Activated CD8-positive, alpha-beta memory T cell treated with anti-CD3 and anti-CD28 coated beads, Interleukin-2, amount 50 U/mL, for 24 hours (primary cell): Measurements from ENCODE around the gene ANKRD36C.
"Not testable (repeated sequence)": the region's sequence is repeated elsewhere in the genome, so short reads cannot be mapped to it uniquely, and the experiment has no call there.

Experiments used
- DNase-seq: peaks from one replicate; pipeline ENCODE4 v3.0.0-alpha.2; 2020; ENCODE audit errors: extremely low read depth

ANKRD36C gene

GRCh38 chr2:96008051-96008450 is 16.4 kb upstream of the ANKRD36C start:
- not testable (repeated sequence) for DNase-seq

DNA sequence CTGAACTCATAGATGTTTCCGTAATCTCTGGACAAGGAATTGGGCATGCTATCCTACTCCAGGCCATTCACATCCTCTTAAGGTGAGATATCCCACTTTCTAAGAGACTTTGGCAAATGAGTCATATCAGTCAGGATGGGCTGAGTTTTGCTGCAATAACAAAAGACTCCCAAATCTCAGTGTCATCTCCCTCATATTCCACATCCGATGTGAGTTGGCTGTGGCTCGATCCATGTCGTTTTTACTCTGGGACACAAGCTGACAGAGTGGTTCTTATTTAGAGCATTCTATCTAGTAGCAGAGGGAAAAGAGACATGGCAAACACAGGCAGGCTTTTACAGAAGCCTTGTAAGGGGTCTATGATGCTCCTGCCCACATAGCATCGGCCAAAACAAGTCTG is 14.6 kb upstream of the ANKRD36C start:
- not testable (repeated sequence) for DNase-seq

GRCh38 chr2:95992520-95993272 is 1.1 kb upstream of the ANKRD36C start:
- not testable (repeated sequence) for DNase-seq

GRCh38 chr2:95992102-95992501 is 478 bp upstream of the ANKRD36C start:
- DNase-seq: not testable (repeated sequence)

- not testable (repeated sequence) for DNase-seq
Observed at GRCh38 chr2:95990884-95991283, 740 bp downstream of the ANKRD36C start.

DNA sequence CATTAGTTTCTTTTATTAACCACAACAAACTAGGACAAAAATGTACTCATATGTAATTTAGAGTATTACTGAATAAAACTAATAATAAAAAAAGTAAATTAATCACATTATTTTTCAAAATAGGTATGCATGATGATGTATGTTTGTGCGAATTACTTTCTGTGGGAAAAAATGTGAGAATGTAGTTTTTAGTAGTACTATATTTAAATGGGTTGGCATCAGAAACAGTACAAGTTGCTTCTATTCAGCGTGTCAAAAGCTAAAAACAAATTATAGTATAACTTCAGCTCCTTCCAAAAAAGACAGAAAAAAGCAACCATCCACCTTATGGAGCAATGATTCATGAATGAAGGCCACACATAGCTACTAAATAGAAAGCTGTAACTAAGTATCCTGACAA is 40.0 kb downstream of the ANKRD36C start:
- not testable (repeated sequence) for DNase-seq

DNA sequence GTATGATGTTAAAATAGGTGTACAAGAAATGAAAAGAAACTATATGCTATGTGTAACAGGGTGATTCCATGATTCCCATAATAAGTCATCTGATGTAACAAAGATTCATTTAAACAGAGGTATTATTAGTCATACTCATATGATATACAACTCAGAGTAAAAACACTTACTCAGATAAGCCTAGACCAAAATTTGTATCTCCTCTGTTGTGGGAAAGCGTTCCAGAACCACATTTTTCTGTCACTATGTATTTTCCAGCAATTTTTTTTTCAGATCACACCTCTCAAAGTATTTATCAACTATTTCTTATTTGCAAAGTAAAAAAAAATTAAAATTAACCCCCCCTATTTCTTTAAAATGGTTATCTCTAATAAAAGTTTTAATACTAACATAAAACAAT is 43.6 kb downstream of the ANKRD36C start:
- not testable (repeated sequence) for DNase-seq

- not testable (repeated sequence) for DNase-seq
Observed at GRCh38 chr2:95939947-95940346, 51.7 kb downstream of the ANKRD36C start.

GRCh38 chr2:95930740-95931139 is 60.9 kb downstream of the ANKRD36C start:
- not testable (repeated sequence) for DNase-seq

DNA sequence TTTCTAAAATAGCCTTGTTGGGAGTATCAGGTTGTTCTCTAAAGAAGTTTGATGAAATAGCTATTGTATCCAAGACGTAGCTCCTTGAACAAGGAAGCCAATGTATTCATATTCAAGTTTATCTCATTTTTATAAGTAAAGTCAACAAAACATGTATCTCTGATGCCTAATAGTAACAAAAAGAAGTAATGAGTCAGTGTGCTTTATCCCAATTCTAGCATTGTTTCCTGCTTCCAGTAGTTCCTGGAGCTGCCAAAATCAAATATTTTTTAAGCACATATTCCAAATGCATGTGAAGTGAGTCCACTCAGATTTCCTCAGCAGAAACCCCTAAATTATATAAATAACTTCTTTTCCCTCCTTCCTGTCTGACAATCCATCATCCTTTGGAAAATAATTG is 74.6 kb downstream of the ANKRD36C start:
- DNase-seq: not testable (repeated sequence)

- not testable (repeated sequence) for DNase-seq
Observed at GRCh38 chr2:95915131-95915530, 76.5 kb downstream of the ANKRD36C start.

DNA sequence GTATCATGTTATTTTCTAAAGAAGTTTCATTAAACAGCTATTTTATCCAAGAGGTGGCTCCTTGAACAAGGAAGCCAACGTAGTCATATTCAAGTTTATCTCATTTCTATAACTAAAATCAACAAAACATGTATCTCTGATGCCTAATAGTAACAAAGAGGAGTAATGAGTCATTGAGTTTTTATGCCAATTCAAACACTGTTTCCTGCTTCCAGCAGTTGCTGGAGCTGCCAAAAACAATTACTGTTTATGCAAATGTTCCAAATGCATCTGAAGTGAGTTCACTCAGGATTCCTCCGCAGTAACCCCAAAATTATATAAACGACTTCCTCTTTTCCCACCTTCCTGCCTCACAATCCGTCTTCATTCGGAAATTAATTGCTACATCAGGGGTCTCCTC is 80.2 kb downstream of the ANKRD36C start:
- DNase-seq: not testable (repeated sequence)

DNA sequence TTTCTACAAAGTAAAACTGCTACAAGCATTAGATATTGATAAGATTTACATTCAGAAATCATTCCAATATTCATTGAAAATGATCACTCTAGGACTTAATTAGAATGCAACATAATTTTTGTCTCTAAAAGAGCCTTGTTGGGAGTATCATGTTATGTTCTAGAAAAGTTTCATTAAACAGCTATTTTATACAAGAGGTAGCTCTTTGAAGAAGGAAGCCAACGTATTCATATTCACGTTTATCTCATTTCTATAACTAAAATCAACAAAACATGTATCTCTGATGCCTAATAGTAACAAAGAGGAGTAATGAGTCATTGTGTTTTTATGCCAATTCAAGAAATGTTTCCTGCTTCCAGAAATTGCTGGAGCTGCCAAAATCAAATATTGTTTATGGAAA is 97.2 kb downstream of the ANKRD36C start:
- not testable (repeated sequence) for DNase-seq

- not testable (repeated sequence) for DNase-seq
Observed at GRCh38 chr2:95867929-95868328, 123.7 kb downstream of the ANKRD36C start.

DNA sequence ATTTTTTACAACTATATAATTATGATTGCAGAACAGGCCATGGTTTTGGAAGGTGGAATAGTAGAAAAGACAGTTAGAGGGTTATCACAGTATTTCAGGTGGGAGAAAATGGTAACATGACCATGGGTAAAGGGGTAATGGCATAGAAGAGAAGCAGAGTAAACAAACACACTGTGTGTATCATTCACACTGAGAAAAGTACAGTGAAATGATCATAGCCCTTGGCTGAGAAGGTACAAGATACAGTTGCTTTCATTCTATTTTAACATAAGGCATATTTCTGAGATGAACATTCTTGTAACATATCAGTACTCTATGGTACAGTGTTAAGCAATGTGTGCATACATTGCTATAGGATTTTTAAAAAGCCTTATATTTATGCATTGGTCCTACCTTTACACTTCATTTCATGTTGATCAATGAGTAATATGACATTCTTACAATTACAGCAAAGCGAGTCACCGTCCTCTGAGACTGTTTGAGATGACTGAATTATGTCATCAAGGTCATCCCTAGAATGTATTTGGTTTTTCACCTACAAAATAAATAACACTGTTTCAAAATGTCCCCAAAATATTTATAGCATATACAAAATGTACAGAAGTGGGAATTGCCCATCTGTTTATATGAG is 124.5 kb downstream of the ANKRD36C start:
- not testable (repeated sequence) for DNase-seq

DNA sequence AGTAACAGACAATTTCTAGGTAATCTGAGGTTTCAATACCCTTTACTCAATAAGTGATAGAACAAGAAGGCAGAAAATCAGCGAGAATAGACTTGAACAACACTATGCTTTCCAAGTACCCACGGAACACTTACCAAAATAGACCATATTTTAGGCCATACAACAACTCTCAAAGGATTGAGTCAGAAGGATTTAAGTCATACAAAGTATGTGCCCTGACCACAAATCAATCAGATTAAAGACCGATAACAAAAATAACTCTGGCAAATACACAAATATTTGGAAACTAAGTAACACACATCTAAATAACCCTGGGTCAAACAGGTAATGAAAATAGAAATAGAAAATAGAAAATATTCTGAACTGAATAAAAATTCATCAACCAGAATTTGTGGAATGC is 129.5 kb downstream of the ANKRD36C start:
- DNase-seq: not testable (repeated sequence)

GRCh38 chr2:95836151-95836550 is 155.5 kb downstream of the ANKRD36C start:
- DNase-seq: no peak

DNA sequence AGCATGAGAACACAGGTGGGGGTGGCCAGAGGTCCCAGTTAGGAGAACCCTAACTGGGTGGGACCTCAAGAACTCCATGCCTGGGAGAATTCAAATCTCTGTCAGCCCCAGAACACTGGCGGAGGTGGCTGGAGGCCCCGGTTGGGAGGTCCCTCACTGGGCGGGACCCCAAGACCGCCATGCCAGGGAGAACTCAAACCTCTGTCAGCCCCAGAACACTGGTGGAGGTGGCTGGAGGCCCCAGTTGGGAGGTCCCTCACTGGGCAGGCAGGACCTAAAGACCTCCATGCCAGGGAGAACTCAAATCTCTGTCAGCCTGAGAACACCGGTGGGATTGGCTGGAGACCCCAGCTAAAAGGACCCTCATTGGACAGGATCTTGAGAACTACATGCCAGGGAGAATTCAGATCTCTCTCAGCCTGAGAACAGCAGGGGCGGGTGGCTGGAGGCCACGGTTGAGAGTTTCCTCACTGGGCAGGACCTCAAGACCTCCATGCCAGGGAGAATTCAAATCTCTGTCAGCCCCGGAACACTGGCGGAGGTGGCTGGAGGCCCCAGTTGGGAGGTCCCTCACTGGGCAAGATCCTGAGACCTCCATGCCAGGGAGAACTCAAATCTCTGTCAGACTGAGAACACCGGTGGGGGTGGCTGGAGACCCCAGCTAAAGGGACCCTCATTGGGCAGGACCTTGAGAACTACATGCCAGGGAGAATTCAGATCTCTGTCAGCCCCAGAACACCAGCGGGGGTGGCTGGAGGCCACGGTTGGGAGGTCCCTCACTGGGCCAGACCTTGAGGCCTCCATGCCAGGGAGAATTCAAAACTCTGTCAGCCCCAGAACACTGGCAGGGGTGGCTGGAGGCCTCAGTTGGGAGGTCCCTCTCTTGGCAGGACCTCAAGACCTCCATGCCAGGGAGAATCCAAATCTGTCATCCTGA is 157.3 kb downstream of the ANKRD36C start:
- DNase-seq: not testable (repeated sequence)

GRCh38 chr2:95824218-95824617 is 167.4 kb downstream of the ANKRD36C start:
- not testable (repeated sequence) for DNase-seq

DNA sequence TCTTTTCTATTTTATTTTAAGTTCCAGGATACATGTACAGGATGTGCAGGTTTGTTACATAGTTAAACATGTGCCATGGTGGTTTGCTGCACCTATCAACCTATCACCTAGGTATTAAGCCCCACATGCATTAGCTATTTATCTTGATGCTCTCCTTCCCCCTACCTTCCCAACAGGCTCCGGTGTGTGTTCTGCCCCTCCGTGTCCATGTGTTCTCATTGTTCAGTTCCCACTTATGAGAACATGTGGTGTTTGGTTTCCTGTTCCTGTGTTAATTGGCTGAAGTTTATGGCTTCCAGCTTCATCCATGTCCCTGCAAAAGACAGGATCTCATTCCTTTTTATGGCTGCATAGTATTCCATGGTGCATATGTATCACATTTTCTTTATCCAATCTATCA is 174.1 kb downstream of the ANKRD36C start:
- DNase-seq: not testable (repeated sequence)

GRCh38 chr2:95813311-95813710 is 178.3 kb downstream of the ANKRD36C start:
- not testable (repeated sequence) for DNase-seq

DNA sequence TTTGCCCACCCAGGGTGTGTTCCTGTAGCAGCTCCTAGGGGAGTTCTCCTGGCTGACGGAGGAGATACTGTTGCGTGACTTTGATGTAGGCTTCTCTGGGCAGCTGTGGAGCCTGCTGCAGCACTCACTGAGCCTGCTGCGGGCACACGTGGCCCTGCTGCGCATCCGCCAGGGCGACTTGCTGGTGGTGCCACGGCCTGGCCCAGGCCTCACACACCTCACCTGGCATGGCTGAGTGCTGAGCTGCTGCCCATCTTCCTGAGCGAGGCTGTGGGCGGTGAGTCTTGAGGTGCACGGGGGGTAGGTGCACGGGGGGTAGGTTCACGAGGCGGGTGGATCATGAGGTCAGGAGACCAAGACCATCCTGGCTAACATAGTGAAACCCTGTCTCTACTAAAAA is 191.7 kb downstream of the ANKRD36C start:
- DNase-seq: no peak
